Neuronal stem cell (in vitro differentiated cells): ENCODE measurements around the gene CST1. TPM values are rescaled to one million over a fixed set of nuclear protein-coding genes. Genes with fewer than 3 reads are reported as not detected.
"Not testable (repeated sequence)": the region's sequence is repeated elsewhere in the genome, so short reads cannot be mapped to it uniquely, and the experiment has no call there.

Experiments
- DNase-seq: peaks from one replicate; pipeline ENCODE4 v3.0.0-alpha.2; 2013; ENCODE audit warnings: low spot score
- H2AFZ ChIP-seq: one replicate; pipeline ENCODE4 v1.6.1; 2013; ENCODE audit warnings: mild to moderate bottlenecking, low read length, inconsistent platforms
- H2AK5ac ChIP-seq: 2 replicates; pipeline ENCODE4 v1.6.1; 2013; ENCODE audit warnings: low read depth, mild to moderate bottlenecking, inconsistent platforms, low read length, moderate library complexity, mixed read lengths
- H2BK120ac ChIP-seq: 2 replicates; pipeline ENCODE4 v1.6.1; 2013; ENCODE audit warnings: low read depth, mild to moderate bottlenecking, inconsistent platforms, low read length, moderate library complexity, mixed read lengths
- H2BK12ac ChIP-seq: one replicate; pipeline ENCODE4 v1.6.1; 2013; ENCODE audit warnings: low read length, inconsistent platforms
- H2BK15ac ChIP-seq: 2 replicates; pipeline ENCODE4 v1.6.1; 2013; ENCODE audit warnings: mild to moderate bottlenecking, low read length, inconsistent platforms, mixed read lengths
- H2BK5ac ChIP-seq: one replicate; pipeline ENCODE4 v1.6.1; 2013; ENCODE audit warnings: inconsistent platforms, mild to moderate bottlenecking, low read length, moderate library complexity
- H3K14ac ChIP-seq: one replicate; pipeline ENCODE4 v1.6.1; 2013; ENCODE audit warnings: low read length, inconsistent platforms
- H3K18ac ChIP-seq: 2 replicates; pipeline ENCODE4 v1.6.1; 2013; ENCODE audit warnings: low read length, inconsistent platforms
- H3K23ac ChIP-seq: 2 replicates; pipeline ENCODE4 v1.6.1; 2013; ENCODE audit warnings: low read depth, mild to moderate bottlenecking, mixed read lengths, low read length, inconsistent platforms; ENCODE audit not compliant: poor library complexity
- H3K27ac ChIP-seq: replicated peaks from 3 replicates; pipeline ENCODE4 v1.5.1; 2013; ENCODE audit warnings: low read length, inconsistent platforms
- H3K27me3 ChIP-seq, 3 experiments: 2 replicates each; pipeline ENCODE4 v1.6.1; 2013; ENCODE audit warnings: low read length in 3 of 3, mild to moderate bottlenecking in 2 of 3, inconsistent platforms in 1 of 3, low read depth in 1 of 3, mixed read lengths in 1 of 3, moderate library complexity in 1 of 3; ENCODE audit not compliant: control insufficient read depth in 3 of 3, insufficient read depth in 3 of 3
- H3K36me3 ChIP-seq, 2 donors: replicated peaks in 1 of 2; 2 replicates each; pipeline ENCODE4 v1.6.1; 2013; ENCODE audit warnings: low read length in 2 of 2; ENCODE audit not compliant: control insufficient read depth in 2 of 2, insufficient read depth in 2 of 2
- H3K4ac ChIP-seq: 2 replicates; pipeline ENCODE4 v1.6.1; 2013; ENCODE audit warnings: inconsistent platforms, mild to moderate bottlenecking, low read length, moderate library complexity
- H3K4me1 ChIP-seq, 2 donors: 1 replicate in 1 of 2; 2 replicates in 1 of 2; pipeline ENCODE4 v1.6.1; 2013; ENCODE audit warnings: low read length in 2 of 2, low read depth in 1 of 2; ENCODE audit not compliant: control insufficient read depth in 2 of 2, insufficient read depth in 1 of 2
- H3K4me2 ChIP-seq: one replicate; pipeline ENCODE4 v1.6.1; 2013; ENCODE audit warnings: mild to moderate bottlenecking, low read length, inconsistent platforms; ENCODE audit not compliant: insufficient read depth, poor library complexity, severe bottlenecking
- H3K4me3 ChIP-seq, 2 donors: 2 replicates each; pipeline ENCODE4 v1.5.1; 2013; ENCODE audit warnings: low read length in 2 of 2, mild to moderate bottlenecking in 2 of 2, inconsistent platforms in 1 of 2, moderate library complexity in 1 of 2
- H3K79me1 ChIP-seq: one replicate; pipeline ENCODE4 v1.6.1; 2013; ENCODE audit warnings: low read depth, mild to moderate bottlenecking, inconsistent platforms, low read length, moderate library complexity
- H3K9ac ChIP-seq: one replicate; pipeline ENCODE4 v1.6.1; 2013; ENCODE audit warnings: mild to moderate bottlenecking, low read depth, low read length, inconsistent platforms; ENCODE audit not compliant: poor library complexity
- H3K9me3 ChIP-seq, 2 donors: replicated peaks in 1 of 2; 2 replicates each; pipeline versions ENCODE3 to v1.6.1; 2013; ENCODE audit warnings: low read length in 2 of 2, mild to moderate bottlenecking in 2 of 2, inconsistent platforms in 1 of 2, low read depth in 1 of 2, mixed read lengths in 1 of 2, moderate library complexity in 1 of 2; ENCODE audit not compliant: control insufficient read depth in 2 of 2, insufficient read depth in 1 of 2
- H4K8ac ChIP-seq: one replicate; pipeline ENCODE4 v1.6.1; 2013; ENCODE audit warnings: low read depth, mild to moderate bottlenecking, inconsistent platforms, low read length, moderate library complexity
- H4K91ac ChIP-seq: one replicate; pipeline ENCODE4 v1.6.1; 2013; ENCODE audit warnings: low read length, low read depth, mild to moderate bottlenecking, inconsistent platforms; ENCODE audit not compliant: poor library complexity
- WGBS, 2 donors: extraction: QIAGEN DNeasy Blood & Tissue Kit; methylation state at CpG; one replicate each; pipeline ENCODE4 v1.1.7; 2013; ENCODE audit warnings: missing lambda C conversion rate in 2 of 2, mixed read lengths in 1 of 2; ENCODE audit not compliant: insufficient read length in 2 of 2, insufficient replicate concordance in 1 of 2; ENCODE audit errors: extremely low coverage in 2 of 2; 5-methylcytosine and 5-hydroxymethylcytosine counted together
- polyA plus RNA-seq, 2 experiments: library from polyadenylated mRNA; stranded (reverse); fragments of 200-250 nt; gene quantifications; one replicate each; pipeline ENCODE4 v1.2.3, GENCODE V29; 2013

Gene CST1, protein sequence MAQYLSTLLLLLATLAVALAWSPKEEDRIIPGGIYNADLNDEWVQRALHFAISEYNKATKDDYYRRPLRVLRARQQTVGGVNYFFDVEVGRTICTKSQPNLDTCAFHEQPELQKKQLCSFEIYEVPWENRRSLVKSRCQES
- not detected for polyA plus RNA-seq (2013, experiment 1 of 2)
- polyA plus RNA-seq (2013, experiment 2 of 2), result not detected

DNA sequence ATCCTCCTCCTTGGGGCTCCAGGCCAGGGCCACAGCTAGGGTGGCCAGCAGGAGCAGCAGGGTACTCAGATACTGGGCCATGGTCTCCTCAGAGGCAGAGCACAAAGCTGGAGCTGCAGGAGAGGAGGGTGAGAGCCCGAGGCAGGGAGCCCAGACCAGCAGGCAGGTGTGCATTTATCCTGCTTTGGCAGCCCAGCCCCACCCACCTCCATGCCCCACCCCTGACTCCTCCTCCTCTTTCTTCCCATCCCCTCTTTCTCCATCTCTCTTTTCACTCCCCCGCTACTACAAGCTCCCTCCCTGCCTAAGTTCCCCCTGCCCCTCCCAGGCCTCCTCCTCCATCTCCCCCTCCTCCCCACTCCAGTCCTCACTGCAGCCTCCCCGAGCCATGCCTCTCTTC, at the start of gene CST1:
CST1 (minus strand) TSS at position 150 of the 400 bp plus-strand sequence; CDS start at position 81, 69 bp downstream.
- not testable (repeated sequence) for H3K4me1 ChIP-seq, H3K27ac ChIP-seq, H3K23ac ChIP-seq, H4K8ac ChIP-seq, H2BK12ac ChIP-seq, H2BK120ac ChIP-seq, H4K91ac ChIP-seq, DNase-seq, H3K4me3 ChIP-seq, H2BK5ac ChIP-seq, H3K79me1 ChIP-seq, H2BK15ac ChIP-seq, H3K36me3 ChIP-seq, H2AK5ac ChIP-seq, H2AFZ ChIP-seq, H3K4ac ChIP-seq, H3K9me3 ChIP-seq, H3K4me2 ChIP-seq, H3K27me3 ChIP-seq, H3K14ac ChIP-seq, H3K9ac ChIP-seq
- WGBS, 2 donors, result no CpG with 5 or more reads among the region's 3 CpGs
- H3K18ac ChIP-seq, result peak within 1 kb of the TSS; percentile 53

DNA sequence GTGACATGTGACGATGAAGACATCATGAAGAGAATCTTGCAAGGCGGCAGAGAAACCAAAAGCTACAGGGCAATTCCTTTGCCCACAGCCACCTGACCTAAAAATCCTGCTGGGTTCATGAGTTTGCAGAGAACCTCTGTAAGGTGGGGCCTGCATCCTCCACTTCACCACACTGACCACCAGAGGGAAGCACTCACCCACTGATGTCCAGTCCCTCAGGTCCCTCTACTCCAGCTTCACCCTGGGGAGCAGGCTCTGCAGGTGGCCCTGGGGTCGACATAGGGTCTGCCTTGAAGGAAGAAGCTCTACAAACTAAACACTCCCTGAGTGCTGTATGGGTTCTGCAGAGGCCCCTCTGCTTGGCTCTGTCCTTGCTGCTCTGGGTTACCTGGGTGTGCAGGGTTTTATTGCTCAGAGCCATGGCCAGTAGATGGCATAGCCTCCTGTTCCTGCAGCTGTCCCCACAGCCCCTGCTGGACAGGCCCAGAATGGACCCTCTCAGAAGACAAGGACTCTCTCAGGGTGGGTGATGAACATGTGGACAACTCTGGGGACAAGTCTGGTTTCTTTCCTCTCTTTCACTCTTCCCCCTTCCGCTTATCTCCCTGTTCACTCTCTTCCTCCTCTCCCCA, 48.6 kb upstream of the CST1 start:
- not testable (repeated sequence) for H3K14ac ChIP-seq, H2AK5ac ChIP-seq, H3K9ac ChIP-seq, H3K27ac ChIP-seq, H3K9me3 ChIP-seq, H2AFZ ChIP-seq, H2BK15ac ChIP-seq, H3K18ac ChIP-seq, H2BK120ac ChIP-seq, H3K4me1 ChIP-seq, DNase-seq, H2BK5ac ChIP-seq, H3K36me3 ChIP-seq, H3K4me2 ChIP-seq, H2BK12ac ChIP-seq, H3K4ac ChIP-seq, H4K91ac ChIP-seq, H3K27me3 ChIP-seq, H4K8ac ChIP-seq, H3K79me1 ChIP-seq, H3K4me3 ChIP-seq, H3K23ac ChIP-seq
- WGBS, 2 donors, result no CpG with 5 or more reads among the region's 4 CpGs

DNA sequence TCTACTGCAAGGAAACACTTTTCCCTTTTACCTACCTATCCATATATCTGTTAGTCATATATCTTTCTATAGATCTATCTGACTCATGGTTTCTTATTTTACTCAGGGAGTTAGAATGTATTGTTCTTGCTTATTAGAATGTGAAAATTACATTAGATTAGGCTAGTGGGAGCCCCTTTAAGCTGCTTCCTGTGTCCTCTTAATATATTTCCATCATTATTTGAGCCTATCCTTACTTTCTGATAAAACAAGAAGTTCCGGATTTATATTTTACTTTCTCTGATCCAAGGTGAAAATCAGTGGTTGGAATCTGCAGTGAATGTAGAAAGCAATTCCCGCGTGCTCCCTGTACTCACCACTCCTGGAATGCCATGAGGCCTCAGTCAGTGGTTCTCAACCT, 44.8 kb upstream of the CST1 start:
- DNase-seq, result no peak
- H4K91ac ChIP-seq, result no peak overlapping the region

DNA sequence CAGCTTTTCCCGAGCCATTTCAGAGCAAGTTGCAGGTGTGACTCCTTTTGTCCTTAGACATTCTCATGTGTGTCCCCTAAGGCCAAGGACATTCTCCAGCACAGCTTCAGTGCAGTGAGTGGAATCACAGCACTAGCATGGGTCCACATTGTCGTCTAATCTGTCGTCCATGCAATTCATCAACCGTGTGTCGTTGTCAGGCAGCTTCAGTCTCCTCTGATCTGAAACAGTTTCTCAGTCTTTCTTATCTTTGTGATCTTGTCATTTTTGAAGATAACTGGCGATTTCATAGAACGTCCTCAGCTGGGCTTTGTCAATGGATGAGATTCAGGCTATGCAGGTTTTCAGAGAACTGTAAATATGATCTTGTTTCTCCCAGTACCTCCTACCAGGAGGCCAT, 44.1 kb upstream of the CST1 start:
- Histone ChIP-seq H3K27me3 (no peaks in the 10 kb centered on the region), H3K36me3 (no peaks in the 10 kb centered on the region), H3K23ac (no peak overlapping the region), H3K9ac (no peak overlapping the region), H3K4me1 (no peaks in the 10 kb centered on the region), H3K18ac (no peak overlapping the region), H2BK15ac (no peak overlapping the region), H3K4ac (no peak overlapping the region), H2BK5ac (no peak overlapping the region), H3K27ac (no peak overlapping the region), H2BK12ac (no peak overlapping the region), H3K4me3 (no peak overlapping the region), H2AK5ac (no peak overlapping the region), H4K91ac (no peak overlapping the region), H3K4me2 (no peak overlapping the region), H3K79me1 (no peaks in the 10 kb centered on the region), H2BK120ac (no peak overlapping the region), H3K9me3 (no peaks in the 10 kb centered on the region), H4K8ac (no peak overlapping the region), H3K14ac (no peak overlapping the region), H2AFZ (no peak overlapping the region)
- DNase-seq, result no peak
- WGBS, 2 donors, result no CpG with 5 or more reads among the region's 7 CpGs

More for the DNA sequence above, 44.8 kb upstream of the CST1 start:
- Histone ChIP-seq H2BK15ac (no peak overlapping the region), H3K14ac (no peak overlapping the region), H2AFZ (no peak overlapping the region), H3K27me3 (no peaks in the 10 kb centered on the region), H3K27ac (no peak overlapping the region), H3K18ac (no peak overlapping the region), H3K4me1 (no peaks in the 10 kb centered on the region), H3K4ac (no peak overlapping the region), H3K4me3 (no peak overlapping the region), H3K9ac (no peak overlapping the region), H2BK120ac (no peak overlapping the region), H4K8ac (no peak overlapping the region), H3K23ac (no peak overlapping the region), H2BK5ac (no peak overlapping the region), H3K9me3 (no peaks in the 10 kb centered on the region), H2BK12ac (no peak overlapping the region), H2AK5ac (no peak overlapping the region), H3K36me3 (no peaks in the 10 kb centered on the region), H3K4me2 (no peak overlapping the region), H3K79me1 (no peaks in the 10 kb centered on the region)
- no CpG with 5 or more reads among the region's 3 CpGs for WGBS, 2 donors
